NCI-H146 (cell line): ENCODE measurements around the gene GNAO1.

Experiments used
- DNase-seq: peaks from one replicate; lab custom pipeline; 2025; lab: John Stamatoyannopoulos, UW

The GNAO1 gene

GRCh38 chr16:56265746-56266145 is 74.5 kb downstream of the GNAO1 start:
- no peak for DNase-seq

GRCh38 chr16:56266641-56267607 is 75.6 kb downstream of the GNAO1 start:
- no peak for DNase-seq

- no peak for DNase-seq
Measured at GRCh38 chr16:56267888-56268287, 76.6 kb downstream of the GNAO1 start.

- no peak for DNase-seq
Measured at GRCh38 chr16:56268799-56269198, 77.5 kb downstream of the GNAO1 start.

DNA sequence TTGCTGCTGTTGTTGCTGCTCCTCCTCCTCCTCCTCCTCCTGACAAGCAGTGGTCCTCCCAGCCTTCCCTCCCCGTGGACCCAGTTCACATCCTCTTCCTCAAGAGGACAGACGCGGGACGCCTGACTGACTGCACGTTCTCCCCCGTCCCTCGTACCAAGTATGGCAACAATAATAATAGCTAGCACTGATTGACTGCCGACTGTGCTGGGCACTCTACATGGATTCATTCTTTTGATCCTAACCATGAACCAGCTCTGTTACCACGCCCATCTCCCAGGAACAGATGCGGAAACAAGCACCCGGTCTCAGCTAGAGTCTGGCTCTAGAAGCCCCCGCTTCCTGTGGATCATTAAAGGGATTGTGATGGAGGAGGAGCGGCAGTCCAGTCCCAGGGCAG is 78.0 kb downstream of the GNAO1 start:
- DNase-seq = no peak

DNA sequence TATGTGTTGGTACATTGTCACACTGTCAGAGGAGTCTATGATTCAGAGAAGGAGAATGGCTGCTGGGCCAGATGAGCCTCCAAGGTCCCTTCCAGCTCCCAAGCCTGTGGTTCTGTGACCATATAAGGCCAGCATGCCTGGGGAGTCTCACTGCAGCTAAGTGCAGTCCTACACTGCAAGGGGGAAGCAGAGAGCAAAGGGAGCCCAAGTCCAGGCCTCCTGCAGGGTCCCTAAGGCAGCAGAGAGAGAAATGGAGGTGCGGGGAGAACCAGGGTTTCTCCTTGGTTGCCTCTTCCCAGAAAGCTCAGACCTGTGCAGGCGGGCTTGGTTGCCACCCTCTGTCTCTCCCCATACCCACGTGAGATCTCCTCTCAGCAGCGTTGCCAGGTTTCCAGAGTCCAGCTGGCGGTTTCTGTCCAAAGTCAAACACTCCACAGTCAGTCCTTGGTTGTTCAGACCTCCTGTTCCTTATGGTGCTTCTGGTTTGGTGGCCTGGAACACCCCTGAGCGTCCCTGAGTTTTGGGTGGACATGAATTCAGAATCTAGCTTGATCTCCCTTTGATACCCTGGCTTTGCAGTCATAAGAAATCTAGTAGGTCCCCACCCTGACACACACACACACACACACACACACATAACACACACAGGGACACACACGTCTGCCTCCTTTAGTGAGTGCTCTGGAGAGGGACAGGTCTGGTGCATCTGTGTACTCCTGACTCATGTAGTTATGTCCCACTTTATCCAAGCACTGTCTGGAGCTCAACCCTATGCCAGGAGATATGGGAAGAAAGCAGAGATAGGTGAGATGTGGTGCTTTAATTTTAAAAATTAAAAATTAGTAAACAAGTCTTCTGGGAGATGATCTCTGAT is 78.8 kb downstream of the GNAO1 start:
- DNase-seq = no peak

DNA sequence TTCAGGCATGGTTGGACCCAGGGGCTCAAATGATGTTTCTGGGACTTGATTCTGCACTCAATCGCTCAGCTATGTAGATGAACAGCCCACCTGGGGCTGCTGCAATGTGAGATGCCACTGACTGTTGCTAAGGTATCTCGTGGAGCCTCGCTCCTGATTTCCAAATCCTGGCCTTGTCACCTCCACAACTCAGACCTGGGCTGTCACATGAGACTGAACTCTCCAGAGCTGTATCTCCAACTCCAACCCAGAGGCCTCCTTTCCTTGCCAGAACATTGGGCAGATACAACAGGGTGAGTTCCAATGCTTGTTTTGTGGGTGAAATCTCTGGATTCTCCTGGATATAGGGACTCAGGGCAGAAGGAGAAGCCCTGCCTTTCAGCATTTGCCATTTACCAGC is 79.5 kb downstream of the GNAO1 start:
- DNase-seq = no peak

DNA sequence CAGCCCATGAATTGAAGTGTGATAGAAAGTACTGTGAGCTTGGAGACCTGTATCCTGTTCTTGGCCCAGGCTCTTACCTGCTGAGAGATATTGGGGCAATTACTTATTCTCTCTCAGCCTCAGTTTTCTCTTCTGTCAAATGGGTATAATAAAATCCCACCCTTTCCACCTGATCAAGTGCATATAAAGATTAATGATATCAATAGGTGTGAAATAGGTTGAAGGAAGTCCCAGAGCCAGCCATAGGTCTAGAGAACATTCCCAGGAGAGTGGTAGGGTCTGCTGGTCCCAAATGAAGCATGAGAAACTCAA is 81.2 kb downstream of the GNAO1 start:
- no peak for DNase-seq

GRCh38 chr16:56273615-56274014 is 82.3 kb downstream of the GNAO1 start:
- no peak for DNase-seq

DNA sequence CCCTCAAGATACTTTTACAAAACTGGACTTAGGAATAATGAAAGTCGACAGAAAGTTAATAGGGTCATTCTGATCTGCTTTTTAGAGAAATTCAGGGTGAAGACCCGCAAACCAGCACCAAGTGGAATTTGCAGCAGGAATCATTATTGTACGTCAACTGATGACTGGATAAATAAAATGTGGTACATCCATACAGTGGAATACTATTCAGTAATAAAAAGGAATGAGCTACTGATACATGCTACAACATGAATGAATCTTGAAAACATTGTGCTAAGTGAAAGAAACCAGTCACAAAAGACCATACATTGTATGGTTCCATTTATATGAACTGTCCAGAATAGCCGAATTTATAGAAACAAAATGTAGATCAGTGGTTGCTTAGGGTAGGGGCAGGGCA is 83.1 kb downstream of the GNAO1 start:
- DNase-seq = no peak

DNA sequence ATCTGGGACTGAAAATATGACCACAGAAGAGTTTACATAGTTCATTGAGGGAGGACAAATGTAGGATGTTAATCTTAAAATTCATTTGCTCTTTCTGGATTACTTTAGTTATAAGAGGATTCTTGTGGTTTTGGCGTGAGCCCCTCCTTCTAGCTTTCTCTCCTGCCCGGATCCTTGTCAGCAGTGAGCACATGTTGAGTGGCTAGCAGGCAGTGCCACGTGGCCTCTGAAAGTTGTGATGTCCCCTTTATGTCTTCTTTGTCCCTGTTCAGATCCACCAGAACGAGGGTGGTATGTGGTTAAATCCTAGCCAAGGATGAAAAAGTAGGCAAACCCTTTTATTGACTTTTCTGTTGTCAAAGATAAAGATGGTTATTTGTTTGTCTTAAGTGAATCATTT is 83.8 kb downstream of the GNAO1 start:
- DNase-seq = no peak

- DNase-seq = no peak
Measured at GRCh38 chr16:56275801-56276200, 84.5 kb downstream of the GNAO1 start.

- DNase-seq = peak; percentile 40
Measured at GRCh38 chr16:56277075-56277474, 85.8 kb downstream of the GNAO1 start.

DNA sequence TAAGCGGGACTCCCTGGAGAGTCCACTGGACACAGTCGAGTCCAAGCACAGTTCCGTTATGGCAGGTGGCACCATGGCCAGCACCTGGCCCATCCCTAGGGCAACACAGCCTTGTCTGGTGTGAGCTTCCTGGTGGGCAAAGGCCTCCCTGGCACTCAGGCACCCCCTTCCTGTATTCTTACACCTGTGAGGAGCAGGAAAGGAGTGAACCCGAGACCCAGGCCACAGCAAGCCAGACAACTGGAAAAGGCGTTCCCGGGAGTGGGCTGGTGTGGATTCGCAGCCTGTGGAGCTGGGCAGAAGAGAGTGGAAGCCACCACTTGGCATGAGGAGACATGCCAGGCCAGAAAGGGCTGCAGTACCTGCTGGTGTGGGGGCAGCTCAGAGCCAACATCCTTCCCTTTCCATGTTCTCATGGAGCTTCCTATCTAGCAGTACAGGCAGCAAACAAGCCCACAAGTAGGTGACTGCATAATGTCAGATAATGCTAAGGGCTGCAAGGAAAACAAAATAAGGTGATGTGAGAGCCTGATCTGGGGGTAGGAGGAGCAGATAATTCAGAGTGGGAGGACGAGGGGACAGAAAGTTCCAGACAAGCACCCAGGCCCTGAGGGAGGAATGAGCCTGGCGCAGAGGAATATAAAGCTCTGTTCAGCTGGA is 87.0 kb downstream of the GNAO1 start:
- DNase-seq = no peak

- DNase-seq = no peak
Measured at GRCh38 chr16:56279132-56279531, 87.8 kb downstream of the GNAO1 start.

DNA sequence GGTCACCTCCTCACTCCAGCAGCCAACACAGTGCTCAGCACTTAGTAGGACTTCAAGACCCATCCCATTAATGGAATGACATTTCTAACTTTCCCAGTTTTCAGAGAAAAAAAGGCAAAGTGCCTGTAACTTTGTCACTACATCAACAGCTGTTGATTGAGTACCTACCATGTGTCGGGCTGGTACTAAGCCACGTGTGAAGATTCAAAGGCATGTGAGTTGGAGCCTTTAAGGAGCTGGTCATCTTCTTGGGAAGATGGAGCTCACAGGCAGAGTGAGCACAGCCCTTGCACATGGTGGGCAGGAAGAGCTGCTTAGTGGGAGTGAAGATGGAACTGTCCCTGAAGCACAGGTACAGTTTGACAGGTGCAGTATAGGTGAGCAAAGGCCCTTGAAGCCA is 88.6 kb downstream of the GNAO1 start:
- no peak for DNase-seq

GRCh38 chr16:56281249-56281805 is 90.0 kb downstream of the GNAO1 start:
- peak; percentile 56 for DNase-seq

DNA sequence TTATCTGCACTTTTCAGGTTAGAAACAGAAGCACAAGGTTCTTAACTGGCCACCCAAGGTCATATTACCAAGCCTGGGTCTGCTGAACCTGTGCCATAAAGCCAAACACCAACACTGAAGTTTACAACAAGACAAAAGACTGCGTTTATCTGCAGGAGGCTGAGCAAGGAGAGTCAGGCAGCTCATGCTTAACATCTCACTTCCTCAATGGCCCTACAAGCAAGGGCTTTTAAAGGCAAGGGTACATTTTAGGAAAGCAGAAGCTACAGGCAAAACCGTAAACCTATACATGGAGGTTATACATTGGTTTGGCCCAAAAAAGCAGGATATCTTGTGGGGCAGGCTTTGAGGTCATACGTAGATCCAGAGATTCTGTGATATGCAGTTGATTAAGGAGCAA is 91.2 kb downstream of the GNAO1 start:
- no peak for DNase-seq

GRCh38 chr16:56284521-56284920 is 93.2 kb downstream of the GNAO1 start:
- no peak for DNase-seq

- no peak for DNase-seq
Measured at GRCh38 chr16:56286809-56287208, 95.5 kb downstream of the GNAO1 start.

GRCh38 chr16:56288019-56288418 is 96.7 kb downstream of the GNAO1 start:
- DNase-seq = peak; percentile 76

DNA sequence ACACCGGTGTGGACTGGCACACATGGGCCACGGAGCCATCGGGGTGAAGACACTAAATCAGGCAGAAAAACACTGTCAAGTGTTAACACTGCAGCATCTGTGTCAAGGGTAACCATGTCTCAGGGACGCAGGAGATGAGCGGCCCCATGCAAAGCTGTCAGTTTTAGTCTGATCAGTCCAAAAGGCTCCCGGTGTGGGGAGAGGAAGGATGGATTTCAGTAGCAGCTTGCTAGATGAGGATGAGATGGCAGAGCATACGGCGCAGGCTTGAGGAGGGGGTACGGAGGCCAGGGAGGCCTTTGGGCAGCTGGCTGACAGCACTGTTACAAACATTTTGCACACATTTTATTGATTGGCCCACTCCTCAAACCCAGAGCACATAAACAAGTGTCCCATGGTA is 98.1 kb downstream of the GNAO1 start:
- DNase-seq = no peak
